ENCODE results near the gene ADGRG3. TPM values are rescaled to one million over a fixed set of nuclear protein-coding genes. Genes with fewer than 3 reads are reported as not detected.
"Not testable (repeated sequence)": the region's sequence is repeated elsewhere in the genome, so short reads cannot be mapped to it uniquely, and the experiment has no call there.

Gene ADGRG3
- total RNA-seq, 2 donors from 2014 or later, result 0.98 to 1.4 TPM

DNA sequence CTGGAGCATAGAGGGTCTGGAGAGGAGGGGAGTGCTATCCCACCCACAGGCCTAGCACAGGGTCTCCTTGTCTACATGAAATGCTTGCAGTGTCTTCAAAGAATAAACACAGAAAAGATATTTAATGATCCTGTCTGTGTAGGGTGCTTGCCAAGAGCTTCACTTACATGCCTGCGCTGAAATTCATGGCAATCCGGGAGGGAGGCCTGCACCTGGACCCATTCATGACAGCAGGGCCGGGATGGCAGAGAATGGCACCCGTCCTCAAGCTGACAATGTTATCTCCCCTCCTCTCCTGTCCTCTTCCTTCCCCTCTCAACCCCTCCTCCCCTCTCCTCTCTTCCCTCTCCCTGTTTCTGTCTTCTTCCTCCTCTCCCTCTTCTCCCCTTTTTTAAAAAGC lies 2.1 kb downstream of the ADGRG3 start:
- no peak for DNase-seq
- no peak for ATAC-seq
- intact Hi-C loops (cut with DNase I, micrococcal nuclease), result no loop called here

DNA sequence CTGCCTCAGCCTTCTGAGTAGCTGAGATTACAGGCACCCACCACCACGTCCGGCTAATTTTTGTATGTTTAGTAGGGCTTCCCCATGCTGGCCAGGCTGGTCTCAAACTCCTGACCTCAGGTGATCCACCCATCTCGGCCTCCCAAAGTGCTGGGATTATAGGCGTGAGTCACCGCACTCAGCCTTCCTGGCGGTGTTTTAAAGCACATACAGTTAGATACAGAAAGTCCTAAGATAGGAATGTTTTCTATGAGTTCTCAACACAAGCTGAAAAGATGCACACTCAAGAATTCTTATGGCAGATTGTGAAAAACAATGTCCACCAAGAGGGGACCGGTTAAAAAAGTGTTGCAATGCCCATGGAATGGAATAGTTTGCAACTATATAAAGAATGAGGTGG lies 3.3 kb downstream of the ADGRG3 start:
- intact Hi-C loops (cut with DNase I, micrococcal nuclease); DNase-seq: not testable (repeated sequence)

DNA sequence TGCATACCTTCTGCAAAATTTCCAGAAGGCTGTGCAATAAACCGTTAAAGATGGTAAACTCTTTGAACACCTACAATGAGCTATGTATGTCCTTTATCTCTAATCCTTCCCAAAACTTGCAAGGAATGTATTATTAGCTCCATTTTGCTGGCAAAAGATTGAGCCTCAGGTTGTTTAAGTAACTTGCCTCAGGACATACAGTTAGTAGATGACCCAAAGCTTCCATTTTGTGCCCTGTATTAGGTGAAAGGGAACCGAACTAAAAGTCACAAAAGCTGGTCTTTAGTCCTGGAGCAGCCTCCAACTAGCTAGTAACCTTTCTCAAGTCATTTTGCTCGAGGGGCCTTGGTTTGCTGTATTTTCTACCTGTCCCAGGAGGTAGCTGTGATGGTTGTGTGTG lies 4.3 kb downstream of the ADGRG3 start:
- DNase-seq (no peak), ATAC-seq (no peak)
- intact Hi-C loops (cut with DNase I, micrococcal nuclease), result no loop called here

More for the DNA sequence above, 3.3 kb downstream of the ADGRG3 start:
- not testable (repeated sequence) for ATAC-seq

DNA sequence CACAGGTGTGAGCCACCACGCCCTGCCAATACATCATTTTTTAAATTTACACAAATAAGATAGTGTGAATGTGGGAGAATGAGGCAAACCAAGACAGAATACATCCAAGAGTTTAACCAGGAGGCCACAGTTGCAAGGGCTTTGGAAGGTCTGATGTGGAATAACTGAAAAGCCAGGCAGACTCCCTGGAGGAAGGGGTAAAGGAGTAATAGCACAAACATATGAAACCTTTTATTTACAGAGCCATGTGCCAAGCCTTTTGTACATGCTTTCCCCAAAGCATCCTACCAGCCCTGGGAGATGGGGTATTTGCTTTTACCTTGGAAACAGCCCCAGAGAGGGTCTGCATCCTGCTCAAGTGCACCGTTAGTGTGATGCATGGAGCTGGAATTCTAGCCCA lies 4.7 kb downstream of the ADGRG3 start:
- no peak for ATAC-seq
- DNase-seq, result no peak
- intact Hi-C loops (cut with DNase I, micrococcal nuclease), result no loop called here

DNA sequence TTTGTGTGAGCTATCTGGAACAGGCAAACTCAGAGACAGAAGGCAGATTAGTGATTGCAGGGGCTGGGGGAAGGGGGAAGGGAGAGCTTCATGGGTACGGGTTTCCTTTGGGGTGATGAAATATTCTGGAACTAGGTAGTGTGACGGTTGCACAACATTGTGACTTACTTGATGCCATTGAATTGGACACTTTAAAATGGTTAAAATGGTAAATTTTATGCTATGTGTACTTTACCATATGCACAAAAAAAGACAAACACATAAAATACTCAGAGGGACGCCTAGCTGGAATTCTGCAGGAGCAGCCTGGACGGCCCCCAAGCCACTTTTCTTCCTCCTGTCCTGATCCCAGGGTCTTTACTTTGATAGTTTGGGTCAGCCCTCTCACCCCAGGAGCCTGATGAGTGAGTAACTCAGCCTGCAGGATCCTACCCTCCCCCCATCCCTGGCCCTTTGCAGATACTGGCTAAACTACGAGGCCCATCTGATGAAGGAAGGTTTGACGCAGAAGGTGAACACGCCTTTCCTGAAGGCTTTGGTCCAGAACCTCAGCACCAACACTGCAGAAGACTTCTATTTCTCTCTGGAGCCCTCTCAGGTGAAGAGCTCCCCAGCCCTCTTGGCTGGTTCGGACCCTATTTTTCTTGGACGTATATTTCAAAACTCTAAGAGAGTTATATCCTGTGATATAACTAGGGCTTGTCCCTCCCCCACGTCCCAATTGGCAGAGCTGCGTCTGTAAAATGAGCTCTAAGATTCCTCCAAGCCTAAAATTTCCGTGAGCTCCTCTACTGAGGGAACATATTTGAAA lies 7.8 kb downstream of the ADGRG3 start:
- DNase-seq, result no peak
- no peak for ATAC-seq
- intact Hi-C loops (cut with DNase I, micrococcal nuclease), result no loop called here

DNA sequence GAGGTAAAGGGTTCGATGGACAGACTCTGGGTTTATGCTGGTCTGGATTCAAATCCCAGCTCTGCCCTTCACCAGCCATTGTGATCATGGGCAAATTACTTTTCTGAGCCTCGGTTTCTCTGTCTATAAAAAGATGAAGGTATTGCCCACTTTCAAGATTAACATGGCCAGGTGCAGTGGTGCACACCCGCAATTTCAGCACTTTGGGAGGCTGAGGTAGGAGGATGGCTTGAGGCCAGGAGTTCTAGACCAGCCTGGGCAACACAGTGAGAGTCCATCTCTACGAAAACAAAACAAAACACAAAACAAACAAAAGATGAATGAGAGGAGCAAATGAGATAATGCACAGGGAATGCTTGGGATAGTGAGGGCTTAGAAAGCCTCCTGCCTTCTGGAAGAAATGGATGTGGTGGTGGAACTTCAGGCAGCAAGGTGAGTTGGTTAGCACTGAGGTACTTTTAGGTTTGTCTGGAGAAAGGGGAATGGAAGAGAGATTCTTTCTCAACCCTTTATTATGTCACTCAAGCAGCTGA lies 8.5 kb downstream of the ADGRG3 start:
- ATAC-seq (no peak), DNase-seq (no peak)
- intact Hi-C loops (cut with DNase I, micrococcal nuclease), result no loop called here

DNA sequence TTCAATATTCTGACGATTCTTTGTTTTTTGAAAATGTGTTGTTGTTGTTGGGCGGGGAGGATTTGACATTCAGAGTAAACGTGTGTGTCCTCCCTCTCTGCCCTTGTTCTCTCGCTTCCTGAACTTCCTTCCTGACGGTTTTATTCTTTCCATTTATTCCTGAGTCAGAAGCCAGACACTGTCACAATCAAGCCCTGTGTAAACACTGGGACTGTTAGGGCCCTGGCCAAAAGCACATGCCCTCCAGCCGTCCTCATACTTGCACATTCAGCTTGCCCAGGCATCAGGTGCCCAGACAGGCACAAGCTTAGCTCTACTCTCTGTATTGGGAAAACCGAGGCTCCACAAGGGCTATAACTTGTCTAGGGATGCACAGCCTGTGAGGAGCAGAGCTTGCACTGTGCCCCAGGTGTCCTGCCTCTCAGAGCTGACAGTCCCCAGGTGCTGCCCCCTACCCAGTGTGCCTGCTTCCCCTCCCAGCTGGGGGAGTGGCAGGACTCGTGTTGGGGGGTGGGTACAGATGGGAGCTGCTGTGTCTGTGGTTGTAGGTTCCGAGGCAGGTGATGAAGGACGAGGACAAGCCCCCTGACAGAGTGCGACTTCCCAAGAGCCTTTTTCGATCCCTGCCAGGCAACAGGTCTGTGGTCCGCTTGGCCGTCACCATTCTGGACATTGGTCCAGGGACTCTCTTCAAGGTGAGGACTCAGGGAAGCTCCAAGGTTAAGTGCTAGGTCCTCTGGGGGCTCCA lies 9.7 kb downstream of the ADGRG3 start:
- intact Hi-C loops (cut with DNase I, micrococcal nuclease), result no loop called here
- ATAC-seq (peak; percentile 29), DNase-seq (no peak)

DNA sequence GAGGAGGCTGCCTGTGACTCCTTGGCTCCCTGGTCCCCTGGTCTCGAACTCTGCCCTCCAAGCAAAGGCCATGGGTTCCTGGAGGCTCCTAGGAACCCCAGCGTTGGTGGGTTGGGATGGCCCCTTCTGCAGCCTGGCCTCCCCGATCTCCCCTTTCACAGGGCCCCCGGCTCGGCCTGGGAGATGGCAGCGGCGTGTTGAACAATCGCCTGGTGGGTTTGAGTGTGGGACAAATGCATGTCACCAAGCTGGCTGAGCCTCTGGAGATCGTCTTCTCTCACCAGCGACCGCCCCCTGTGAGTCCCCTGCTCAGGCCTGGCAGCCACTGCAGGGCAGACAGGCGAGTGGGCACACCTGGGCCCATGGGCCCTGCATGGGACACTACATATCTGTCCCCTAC lies 10.9 kb downstream of the ADGRG3 start:
- ATAC-seq (no peak), DNase-seq (no peak)
- intact Hi-C loops (cut with DNase I, micrococcal nuclease), result no loop called here

DNA sequence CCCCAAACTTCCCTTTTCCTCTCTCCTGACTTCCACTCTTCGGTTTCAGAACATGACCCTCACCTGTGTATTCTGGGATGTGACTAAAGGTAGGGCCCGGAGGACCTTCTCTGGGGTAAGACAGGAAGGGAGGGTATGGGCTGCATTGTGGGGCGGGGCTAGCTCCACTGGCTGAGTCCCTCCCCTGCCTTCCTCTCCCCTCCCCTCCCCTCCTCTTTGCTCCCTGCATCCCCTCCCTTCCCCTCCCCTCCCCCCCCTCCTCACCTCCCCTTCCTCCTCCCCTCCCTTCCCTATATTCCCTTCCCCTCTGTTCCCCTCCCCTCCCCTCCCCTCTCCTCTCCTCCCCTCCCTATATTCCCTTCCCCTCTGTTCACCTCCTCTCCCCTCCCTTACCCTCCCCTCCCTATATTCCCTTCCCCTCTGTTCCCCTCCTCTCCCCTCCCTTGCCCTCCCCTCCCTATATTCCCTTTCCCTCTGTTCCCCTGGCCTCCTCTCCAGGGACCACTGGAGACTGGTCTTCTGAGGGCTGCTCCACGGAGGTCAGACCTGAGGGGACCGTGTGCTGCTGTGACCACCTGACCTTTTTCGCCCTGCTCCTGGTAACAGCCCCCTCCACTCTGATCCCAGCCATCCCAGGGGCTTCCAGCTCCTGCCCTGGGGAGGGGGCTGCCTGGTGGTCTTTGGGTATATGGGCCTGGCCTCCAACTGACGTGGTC lies 11.8 kb downstream of the ADGRG3 start:
- DNase-seq, result no peak
- intact Hi-C loops (cut with DNase I, micrococcal nuclease), result no loop called here
- no peak for ATAC-seq

DNA sequence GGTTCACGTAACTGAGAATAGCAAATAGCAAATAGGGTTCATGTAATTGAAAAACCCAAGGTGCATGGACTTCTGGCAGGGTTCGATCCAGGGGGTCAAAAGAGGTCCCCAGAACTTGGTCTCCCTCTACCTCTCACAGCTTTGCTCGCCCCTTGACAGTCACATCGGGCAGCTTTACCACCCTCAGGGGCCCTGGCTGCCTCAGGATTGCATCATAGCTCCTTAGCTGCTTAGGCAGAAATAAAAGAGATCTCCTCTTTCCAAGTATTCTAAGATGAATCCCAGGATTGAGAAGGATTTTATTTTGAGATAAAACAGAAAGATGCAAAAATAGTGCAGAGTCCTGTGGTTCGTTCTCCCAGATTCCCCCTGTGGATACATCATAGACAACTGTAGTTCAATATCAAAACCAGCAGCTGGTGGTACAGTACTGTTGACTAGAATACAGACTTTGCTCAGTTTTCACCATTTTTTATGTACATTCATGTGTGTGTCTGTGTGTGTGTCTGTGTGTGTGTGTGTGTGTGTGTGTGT lies 12.8 kb downstream of the ADGRG3 start:
- ATAC-seq, result no peak
- DNase-seq, result no peak
- intact Hi-C loops (cut with DNase I, micrococcal nuclease), result no loop called here

DNA sequence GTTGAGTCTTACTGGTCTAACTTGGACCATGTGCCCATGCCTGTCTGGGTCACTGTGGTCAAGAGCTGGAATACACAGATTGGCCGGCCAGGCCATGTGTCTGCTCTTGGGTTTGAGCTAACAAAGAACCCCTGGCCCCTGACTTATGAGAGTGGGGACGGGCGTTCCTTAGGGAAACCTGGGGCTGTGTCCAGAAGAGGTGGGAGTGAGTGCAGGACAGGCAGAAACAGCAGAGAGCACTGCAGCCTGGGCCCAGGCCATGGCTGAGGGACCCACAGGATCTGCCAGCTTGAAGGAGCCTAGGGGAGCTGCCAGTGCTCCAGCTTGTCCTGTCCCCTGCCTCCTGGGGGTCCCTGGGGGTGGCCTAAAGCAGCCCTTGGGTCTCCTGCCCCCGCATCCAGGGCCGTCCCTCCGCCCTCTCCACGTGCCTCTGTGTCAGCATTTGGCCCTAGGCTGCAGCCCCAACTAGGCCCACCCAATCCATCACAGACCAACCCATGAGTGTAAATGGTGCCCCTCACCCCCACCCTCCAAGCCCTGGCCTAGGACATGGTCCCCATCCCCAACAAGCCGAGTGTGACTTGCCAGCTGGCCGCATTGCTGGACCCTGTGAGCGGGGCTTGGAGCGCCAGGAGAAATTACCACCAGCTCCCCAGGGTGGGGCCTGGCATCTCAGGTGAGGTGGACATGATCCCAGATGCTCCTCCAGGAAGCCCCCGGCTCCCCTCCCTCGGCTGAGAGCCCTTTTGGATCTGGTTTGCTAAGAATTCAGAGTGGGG lies 14.0 kb downstream of the ADGRG3 start:
- intact Hi-C loops (cut with DNase I, micrococcal nuclease), result no loop called here
- DNase-seq (no peak), ATAC-seq (no peak)

DNA sequence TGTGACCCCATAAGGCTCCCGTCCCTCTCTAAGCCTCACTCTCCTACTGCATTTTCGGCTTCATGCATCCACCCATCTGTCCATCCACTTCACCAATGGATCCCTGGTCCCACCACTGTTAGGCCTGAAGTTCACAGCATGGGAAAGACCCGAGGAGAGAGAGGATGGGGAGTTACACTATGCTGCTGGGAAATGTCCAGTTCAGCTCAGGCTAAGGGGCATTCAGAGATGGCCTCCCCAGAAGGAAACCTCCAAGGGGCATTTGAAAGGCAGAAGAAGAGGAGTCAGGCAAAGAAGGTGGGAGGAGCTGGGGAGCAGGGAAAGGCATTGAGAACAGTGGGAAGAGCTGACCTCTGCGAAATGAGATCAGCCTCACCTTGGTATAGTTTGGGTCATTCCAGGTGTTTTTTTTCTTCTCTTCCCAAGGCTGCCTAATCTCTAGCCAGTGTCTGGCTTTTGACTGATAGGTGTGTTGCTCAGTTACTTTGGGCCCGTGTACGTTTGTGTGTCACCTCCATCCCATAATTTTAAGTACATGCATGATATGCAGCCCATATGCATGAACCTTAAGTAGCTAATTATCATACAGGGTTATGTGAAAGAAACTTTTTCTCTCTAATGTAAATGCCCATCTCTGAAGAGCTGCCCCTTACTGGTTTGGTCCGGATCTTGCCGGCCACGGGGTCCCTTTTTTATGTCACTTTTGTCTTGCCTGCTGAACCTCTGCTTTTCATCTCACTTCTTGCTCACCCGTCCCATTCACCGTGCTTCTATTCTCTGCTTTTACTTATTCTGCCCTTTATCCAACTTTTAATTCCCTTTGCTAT lies 14.9 kb downstream of the ADGRG3 start:
- intact Hi-C loops (cut with DNase I, micrococcal nuclease), result no loop called here
- ATAC-seq (no peak), DNase-seq (no peak)

DNA sequence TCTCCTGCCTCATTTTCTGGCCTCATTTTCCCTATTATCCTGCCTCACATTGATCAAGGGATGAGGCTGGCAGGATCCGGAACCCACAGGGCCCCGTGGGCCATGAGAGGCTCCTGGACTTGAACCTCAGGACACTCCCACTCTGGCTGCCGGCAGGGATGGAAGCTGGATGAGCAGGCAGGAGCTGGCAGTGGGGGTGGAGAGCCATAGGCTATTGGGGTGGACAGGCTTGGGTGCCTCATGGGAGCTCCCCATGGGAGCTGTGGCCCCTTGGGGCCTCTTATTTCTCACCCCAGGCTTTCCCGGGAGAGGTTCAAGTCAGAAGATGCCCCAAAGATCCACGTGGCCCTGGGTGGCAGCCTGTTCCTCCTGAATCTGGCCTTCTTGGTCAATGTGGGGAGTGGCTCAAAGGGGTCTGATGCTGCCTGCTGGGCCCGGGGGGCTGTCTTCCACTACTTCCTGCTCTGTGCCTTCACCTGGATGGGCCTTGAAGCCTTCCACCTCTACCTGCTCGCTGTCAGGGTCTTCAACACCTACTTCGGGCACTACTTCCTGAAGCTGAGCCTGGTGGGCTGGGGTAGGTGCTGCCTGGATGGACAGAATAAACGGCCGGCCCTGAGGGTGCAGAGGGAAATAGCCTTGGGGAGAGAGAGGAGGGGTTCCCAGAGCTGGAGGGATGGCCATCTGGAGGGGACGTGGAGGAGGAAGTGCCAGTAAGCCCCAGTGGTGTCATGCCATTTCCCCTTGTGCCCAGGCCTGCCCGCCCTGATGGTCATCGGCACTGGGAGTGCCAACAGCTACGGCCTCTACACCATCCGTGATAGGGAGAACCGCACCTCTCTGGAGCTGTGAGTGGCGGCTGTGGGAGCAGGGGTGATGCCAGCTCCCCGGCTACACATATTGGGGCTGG lies 15.8 kb downstream of the ADGRG3 start:
- ATAC-seq, result no peak
- no peak for DNase-seq

DNA sequence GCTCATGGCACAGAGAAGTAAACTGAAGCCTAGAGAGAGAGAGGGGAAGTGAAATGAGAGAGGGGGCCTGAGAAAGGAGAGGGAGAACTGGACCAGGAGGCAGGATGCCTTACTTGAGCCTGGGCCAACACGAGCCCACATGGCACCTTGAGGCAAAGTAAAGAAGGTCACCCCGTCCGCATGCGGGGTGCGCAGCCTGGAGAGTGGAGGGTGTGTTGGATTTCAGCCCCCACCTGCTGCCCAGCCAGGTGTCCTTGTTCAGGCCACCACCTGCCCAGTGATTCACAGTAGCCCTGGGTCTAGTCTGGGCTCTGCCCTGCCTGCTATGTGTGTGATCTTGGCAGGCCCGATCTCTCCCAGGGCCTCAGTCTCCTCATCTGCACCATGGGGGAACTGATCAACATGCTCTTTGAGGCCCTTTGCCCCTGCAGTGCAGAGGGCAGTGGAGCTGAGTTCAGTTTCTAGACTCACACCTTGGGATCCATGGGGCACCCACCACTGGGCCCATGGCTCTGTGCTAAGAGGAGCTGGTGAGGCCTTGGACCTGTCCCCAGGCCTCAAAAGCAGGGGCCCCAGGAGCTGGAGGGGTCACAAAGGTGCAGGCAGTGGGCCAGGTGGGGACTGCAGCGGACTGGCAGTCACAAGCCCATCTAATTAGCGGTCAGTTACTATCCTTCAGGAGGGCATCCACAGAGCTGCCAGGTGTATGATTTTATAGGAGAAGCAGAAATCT lies 16.7 kb downstream of the ADGRG3 start:
- intact Hi-C loops (cut with DNase I, micrococcal nuclease), result no loop called here
- no peak for ATAC-seq
- no peak for DNase-seq

More for the DNA sequence above, 15.8 kb downstream of the ADGRG3 start:
- intact Hi-C loops (cut with DNase I, micrococcal nuclease), result no loop called here

DNA sequence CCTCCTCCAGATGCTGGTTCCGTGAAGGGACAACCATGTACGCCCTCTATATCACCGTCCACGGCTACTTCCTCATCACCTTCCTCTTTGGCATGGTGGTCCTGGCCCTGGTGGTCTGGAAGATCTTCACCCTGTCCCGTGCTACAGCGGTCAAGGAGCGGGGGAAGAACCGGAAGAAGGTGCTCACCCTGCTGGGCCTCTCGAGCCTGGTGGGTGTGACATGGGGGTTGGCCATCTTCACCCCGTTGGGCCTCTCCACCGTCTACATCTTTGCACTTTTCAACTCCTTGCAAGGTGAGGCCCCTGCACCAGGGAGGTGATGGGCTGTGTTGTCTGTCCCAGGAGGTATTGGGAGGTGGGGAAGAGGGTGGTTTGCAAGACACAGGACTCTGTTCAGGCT lies 17.5 kb downstream of the ADGRG3 start:
- DNase-seq, result no peak
- no peak for ATAC-seq
- intact Hi-C loops (cut with DNase I, micrococcal nuclease), result no loop called here

DNA sequence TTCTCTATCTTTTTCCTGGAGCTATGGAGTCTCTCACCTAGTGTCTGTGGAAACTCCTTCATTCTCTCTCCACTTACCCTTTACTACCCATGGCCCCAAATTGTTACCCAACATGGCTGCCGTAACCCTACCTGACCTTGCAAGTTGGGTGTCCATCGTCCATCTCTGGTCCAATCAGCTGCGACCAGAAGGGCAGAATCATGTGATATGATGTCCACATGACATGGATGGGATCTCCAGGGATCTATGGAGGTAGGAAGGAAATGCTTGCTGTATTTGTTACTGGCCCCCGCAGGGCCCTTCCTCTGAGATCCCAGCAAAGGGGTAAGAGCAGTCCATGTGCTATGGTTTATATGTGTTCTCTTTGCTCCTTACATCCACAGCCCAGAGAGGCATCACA lies 18.5 kb downstream of the ADGRG3 start:
- intact Hi-C loops (cut with DNase I, micrococcal nuclease), result no loop called here
- DNase-seq, result no peak
- no peak for ATAC-seq
